Naive B cell (primary cell): ENCODE data around the gene ABHD4. TPM values are rescaled to one million over a fixed set of nuclear protein-coding genes. Genes with fewer than 3 reads are reported as not detected.
"Not testable (repeated sequence)": the region's sequence is repeated elsewhere in the genome, so short reads cannot be mapped to it uniquely, and the experiment has no call there.

Experiments used
- ATAC-seq, 2 donors: fragments of 150-1000 bp; cut with Tn5 transposase; 2 replicates each; pipeline ENCODE4 v1.10.0; 2021; ENCODE audit warnings: low read depth in 2 of 2, mild to moderate bottlenecking in 2 of 2, moderate library complexity in 2 of 2
- DNase-seq: peaks from one replicate; pipeline ENCODE4 v3.0.0; 2022
- H3K27ac Mint-ChIP-seq, 6 donors: one replicate each; pipeline ENCODE4 v1.8.0; 2020 to 2022; ENCODE audit warnings: mild to moderate bottlenecking in 6 of 6, mixed read lengths in 6 of 6, moderate library complexity in 5 of 6, inconsistent platforms in 2 of 6
- H3K27me3 Mint-ChIP-seq, 3 donors: one replicate each; pipeline ENCODE4 v1.8.0; 2021 to 2022; ENCODE audit warnings: mixed read lengths in 3 of 3, mild to moderate bottlenecking in 1 of 3
- H3K36me3 Mint-ChIP-seq, 2 donors: one replicate each; pipeline ENCODE4 v1.8.0; 2020 to 2022; ENCODE audit warnings: mixed read lengths in 2 of 2, inconsistent platforms in 1 of 2, mild to moderate bottlenecking in 1 of 2
- H3K4me1 Mint-ChIP-seq, 3 donors: one replicate each; pipeline ENCODE4 v1.8.0; 2020 to 2022; ENCODE audit warnings: mixed read lengths in 3 of 3, inconsistent platforms in 1 of 3, mild to moderate bottlenecking in 1 of 3, moderate library complexity in 1 of 3
- H3K4me3 Mint-ChIP-seq, 8 donors: one replicate each; pipeline ENCODE4 v1.8.0; 2020 to 2022; ENCODE audit warnings: mild to moderate bottlenecking in 8 of 8, mixed read lengths in 8 of 8, moderate library complexity in 8 of 8, inconsistent platforms in 2 of 8
- H3K9me3 Mint-ChIP-seq, 7 donors: one replicate each; pipeline ENCODE4 v1.8.0; 2020 to 2022; ENCODE audit warnings: mixed read lengths in 7 of 7, mild to moderate bottlenecking in 5 of 7, inconsistent platforms in 2 of 7, moderate library complexity in 1 of 7
- polyA plus RNA-seq, 6 donors: library from polyadenylated mRNA; unstranded; fragments of 300-500 nt; fragmentation: Illumina TruSeq; gene quantifications; one replicate each; pipeline ENCODE4 v1.2.3, GENCODE V29; 2021; ENCODE audit warnings: low read depth in 6 of 6

Gene ABHD4
- polyA plus RNA-seq, 6 donors from 2014 or later = 4.8 to 14.1 (median 9.2) TPM

- H3K36me3 Mint-ChIP-seq = peaks cover 15 to 28% of the 10 kb centered on the region in 2 donors
- DNase-seq (no peak), ATAC-seq (no peak)
- peak overlapping the region in 5 of 8 donors; percentile 21 to 96 (median 63) for H3K4me3 Mint-ChIP-seq
- peaks cover 0 to 5% (median 0%) of the 10 kb centered on the region in 3 donors for H3K27me3 Mint-ChIP-seq
- H3K27ac Mint-ChIP-seq = peak overlapping the region in 1 of 6 donors; percentile 2
- H3K9me3 Mint-ChIP-seq = no peaks in the 10 kb centered on the region
- peaks cover 16 to 30% (median 27%) of the 10 kb centered on the region in 3 donors for H3K4me1 Mint-ChIP-seq
Observed at GRCh38 chr14:22600027-22600426, 1.9 kb downstream of the ABHD4 start.

DNA sequence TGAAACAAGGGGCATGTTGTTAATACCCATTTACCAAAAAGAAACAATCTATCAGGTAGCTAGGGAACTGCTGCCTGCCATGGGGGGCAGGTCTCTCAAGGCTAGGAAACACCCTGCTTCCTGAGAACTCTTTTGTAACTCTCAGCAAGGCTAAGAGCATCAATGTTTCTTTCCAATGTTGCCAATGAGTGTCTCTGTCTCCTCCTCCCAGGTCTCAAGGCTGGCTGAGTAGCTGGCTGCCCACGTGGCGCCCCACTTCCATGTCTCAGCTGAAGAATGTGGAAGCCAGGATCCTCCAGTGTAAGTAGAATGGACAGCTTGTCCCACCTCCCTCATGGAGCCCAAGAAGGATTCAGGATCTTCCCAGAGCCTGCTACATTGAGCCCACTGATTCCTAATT is 3.4 kb downstream of the ABHD4 start:
- Mint-ChIP-seq H3K27me3 (peaks cover 0 to 5% (median 0%) of the 10 kb centered on the region in 3 donors), H3K27ac (peak overlapping the region in 1 of 6 donors; percentile 65)

GRCh38 chr14:22601996-22602395 is 3.9 kb downstream of the ABHD4 start:
- no peak for ATAC-seq
- H3K27ac Mint-ChIP-seq = peak overlapping the region in 1 of 6 donors; percentile 65
- H3K9me3 Mint-ChIP-seq = no peaks in the 10 kb centered on the region
- H3K27me3 Mint-ChIP-seq = peaks cover 0 to 5% (median 0%) of the 10 kb centered on the region in 3 donors
- DNase-seq = no peak
- no peak overlapping the region for H3K4me3 Mint-ChIP-seq
- H3K4me1 Mint-ChIP-seq = peaks cover 16 to 30% (median 27%) of the 10 kb centered on the region in 3 donors
- H3K36me3 Mint-ChIP-seq = peaks cover 29 to 34% of the 10 kb centered on the region in 2 donors

More for the DNA sequence above, 3.4 kb downstream of the ABHD4 start:
- Mint-ChIP-seq H3K36me3 (peaks cover 26 to 34% of the 10 kb centered on the region in 2 donors), H3K4me3 (peak overlapping the region in 1 of 8 donors; percentile 35), H3K4me1 (peaks cover 16 to 30% (median 27%) of the 10 kb centered on the region in 3 donors), H3K9me3 (no peaks in the 10 kb centered on the region)
- ATAC-seq (no peak), DNase-seq (no peak)

DNA sequence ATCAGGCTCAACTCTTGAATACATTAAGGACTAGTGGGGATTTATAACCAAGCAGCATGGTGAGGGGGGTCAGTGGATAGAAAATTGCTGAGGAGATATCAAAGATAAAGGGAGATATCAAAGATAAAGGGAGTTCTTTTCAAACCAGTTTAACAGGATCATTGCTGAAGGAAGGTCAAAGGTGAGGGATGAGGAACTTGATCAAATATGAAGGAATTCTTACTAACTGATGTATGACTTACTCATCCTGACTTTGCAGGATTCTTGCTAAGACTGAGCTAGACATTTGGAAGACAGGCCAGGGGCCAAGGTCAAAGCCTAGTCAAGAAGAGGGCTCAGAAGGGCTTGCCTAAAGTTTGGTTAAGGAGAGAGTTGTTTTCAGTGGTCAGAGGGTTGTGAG is 4.8 kb downstream of the ABHD4 start:
- H3K27me3 Mint-ChIP-seq = peaks cover 0 to 5% (median 0%) of the 10 kb centered on the region in 3 donors
- H3K27ac Mint-ChIP-seq = peak overlapping the region in 1 of 6 donors; percentile 80
- no peaks in the 10 kb centered on the region for H3K9me3 Mint-ChIP-seq
- peaks cover 16 to 25% (median 21%) of the 10 kb centered on the region in 3 donors for H3K4me1 Mint-ChIP-seq
- H3K36me3 Mint-ChIP-seq = peaks cover 32 to 34% of the 10 kb centered on the region in 2 donors
- no peak for DNase-seq
- no peak overlapping the region for H3K4me3 Mint-ChIP-seq
- ATAC-seq = no peak

DNA sequence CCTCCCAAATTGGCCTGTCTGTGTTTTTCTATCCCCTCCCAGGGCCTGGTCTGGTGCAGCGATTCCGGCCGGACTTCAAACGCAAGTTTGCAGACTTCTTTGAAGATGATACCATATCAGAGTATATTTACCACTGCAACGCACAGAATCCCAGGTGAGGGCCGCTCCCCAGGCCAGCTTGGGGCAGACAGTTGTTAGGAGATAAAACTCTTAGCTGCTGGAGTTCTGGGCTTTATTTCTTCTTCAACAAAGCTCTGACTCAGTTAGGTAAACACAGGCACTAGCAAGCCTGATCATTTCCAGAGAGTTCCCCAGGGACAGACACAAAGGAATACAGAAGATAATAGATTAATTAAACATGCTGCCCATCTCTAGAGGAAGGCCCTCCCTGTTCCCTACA is 8.3 kb downstream of the ABHD4 start:
- Mint-ChIP-seq H3K9me3 (no peaks in the 10 kb centered on the region), H3K36me3 (peaks cover 48 to 55% of the 10 kb centered on the region in 2 donors), H3K27me3 (no peaks in the 10 kb centered on the region), H3K27ac (no peak overlapping the region), H3K4me1 (peaks cover 0 to 6% (median 0%) of the 10 kb centered on the region in 3 donors), H3K4me3 (no peak overlapping the region)
- DNase-seq = no peak
- no peak for ATAC-seq

- Mint-ChIP-seq H3K4me3 (no peak overlapping the region), H3K36me3 (peaks cover 49 to 56% of the 10 kb centered on the region in 2 donors), H3K4me1 (no peaks in the 10 kb centered on the region), H3K9me3 (no peaks in the 10 kb centered on the region), H3K27ac (no peak overlapping the region), H3K27me3 (no peaks in the 10 kb centered on the region)
- DNase-seq (no peak), ATAC-seq (no peak)
Observed at GRCh38 chr14:22607291-22607690, 9.2 kb downstream of the ABHD4 start.

- Mint-ChIP-seq H3K9me3 (no peaks in the 10 kb centered on the region), H3K36me3 (peaks cover 29 to 37% of the 10 kb centered on the region in 2 donors), H3K27me3 (no peaks in the 10 kb centered on the region), H3K4me3 (no peak overlapping the region), H3K4me1 (peaks cover 0 to 4% (median 0%) of the 10 kb centered on the region in 3 donors), H3K27ac (no peak overlapping the region)
- ATAC-seq = no peak
- DNase-seq = no peak
Observed at GRCh38 chr14:22610931-22611330, 12.8 kb downstream of the ABHD4 start.

DNA sequence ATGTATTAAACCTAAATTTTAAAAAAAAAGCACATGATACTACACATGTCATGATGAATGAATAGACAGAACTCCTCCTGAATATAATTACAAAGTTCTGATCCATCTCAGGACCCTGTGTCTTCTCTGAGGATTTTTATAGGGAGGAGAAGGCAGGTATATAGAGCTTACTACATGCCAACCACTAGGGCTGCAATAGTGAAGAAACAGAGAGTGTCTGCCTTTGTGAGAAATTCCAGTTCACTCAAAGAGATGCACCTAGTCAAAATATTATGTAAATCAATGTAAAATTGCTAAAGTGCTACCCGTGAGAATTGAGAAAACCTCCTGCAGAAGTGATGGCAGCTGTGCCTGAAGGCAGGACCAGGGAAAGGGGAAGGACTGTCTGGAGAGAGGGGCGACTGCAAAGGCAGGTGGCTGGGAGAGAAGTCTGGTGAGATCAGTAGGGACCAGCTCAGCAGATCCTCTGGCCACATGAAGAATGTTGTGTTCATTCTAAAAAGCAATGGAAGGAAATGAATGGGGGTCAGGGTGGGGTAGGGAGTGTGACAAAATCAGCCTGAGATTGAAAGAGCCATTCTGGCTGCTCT is 15.1 kb downstream of the ABHD4 start:
- H3K4me3 Mint-ChIP-seq = no peak overlapping the region
- H3K27me3 Mint-ChIP-seq = no peaks in the 10 kb centered on the region
- DNase-seq (no peak), ATAC-seq (no peak)
- peak overlapping the region in 3 of 6 donors; percentile 15 to 62 (median 51) for H3K27ac Mint-ChIP-seq
- H3K4me1 Mint-ChIP-seq = peaks cover 0 to 4% (median 0%) of the 10 kb centered on the region in 3 donors
- H3K36me3 Mint-ChIP-seq = peaks cover 22 to 37% of the 10 kb centered on the region in 2 donors
- no peaks in the 10 kb centered on the region for H3K9me3 Mint-ChIP-seq

DNA sequence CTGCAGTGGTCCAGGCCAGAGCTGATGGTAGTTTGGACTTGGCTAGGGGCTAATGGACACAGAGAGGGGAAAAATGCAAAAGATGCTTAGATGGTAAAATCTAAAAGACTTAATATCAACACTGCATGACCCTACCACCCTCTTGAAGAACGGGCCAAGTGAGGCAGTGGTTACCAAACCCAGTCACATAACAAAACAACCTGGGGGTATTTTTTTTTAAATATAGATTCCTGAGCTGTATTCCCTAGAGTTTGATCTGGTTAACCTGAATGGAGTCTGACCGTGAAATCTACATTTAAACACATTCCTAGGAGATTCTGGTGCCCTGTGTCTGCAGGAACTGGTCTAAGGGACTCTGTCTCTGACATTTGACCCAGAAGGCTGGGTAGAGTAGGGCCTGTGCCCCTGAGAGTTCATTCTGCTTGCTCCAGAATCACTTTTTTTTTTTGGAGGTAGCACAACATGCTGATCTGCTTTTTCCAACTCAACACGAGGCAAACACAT is 15.7 kb downstream of the ABHD4 start:
- no peak for DNase-seq
- Mint-ChIP-seq H3K27me3 (no peaks in the 10 kb centered on the region), H3K4me3 (no peak overlapping the region), H3K9me3 (no peaks in the 10 kb centered on the region), H3K36me3 (peaks cover 22 to 37% of the 10 kb centered on the region in 2 donors), H3K27ac (peak overlapping the region in 1 of 6 donors; percentile 62), H3K4me1 (peaks cover 0 to 4% (median 0%) of the 10 kb centered on the region in 3 donors)
- ATAC-seq = no peak

GRCh38 chr14:22614240-22614799 is 16.2 kb downstream of the ABHD4 start:
- H3K36me3 Mint-ChIP-seq = peaks cover 22 to 37% of the 10 kb centered on the region in 2 donors
- ATAC-seq (no peak), DNase-seq (no peak)
- H3K4me1 Mint-ChIP-seq = peaks cover 0 to 4% (median 0%) of the 10 kb centered on the region in 3 donors
- no peak overlapping the region for H3K4me3 Mint-ChIP-seq
- H3K27ac Mint-ChIP-seq = no peak overlapping the region
- no peaks in the 10 kb centered on the region for H3K27me3 Mint-ChIP-seq
- no peaks in the 10 kb centered on the region for H3K9me3 Mint-ChIP-seq

GRCh38 chr14:22615765-22616164 is 17.7 kb downstream of the ABHD4 start:
- not testable (repeated sequence) for H3K4me3 Mint-ChIP-seq, H3K27me3 Mint-ChIP-seq, DNase-seq, H3K4me1 Mint-ChIP-seq, H3K9me3 Mint-ChIP-seq, H3K27ac Mint-ChIP-seq, ATAC-seq
- peaks cover 11 to 22% of the 10 kb centered on the region in 2 donors for H3K36me3 Mint-ChIP-seq

DNA sequence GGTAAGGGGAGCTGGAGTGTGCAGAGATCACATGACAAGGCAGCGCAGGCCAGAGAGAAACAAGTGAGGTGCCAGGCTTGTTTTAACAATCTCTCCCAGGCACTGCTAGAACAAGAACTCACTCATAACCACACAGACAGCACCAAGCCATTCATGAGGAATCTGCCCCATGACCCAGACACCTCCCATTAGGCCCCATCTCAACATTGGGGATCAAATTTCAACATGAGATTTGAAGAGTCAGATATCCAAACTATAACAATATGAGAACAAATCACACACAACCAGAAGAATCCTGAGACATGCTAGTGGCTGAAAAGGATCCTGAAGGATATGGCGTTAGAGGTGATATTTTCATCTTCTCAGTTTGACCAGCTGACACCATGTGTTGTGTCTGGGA is 24.2 kb downstream of the ABHD4 start:
- no peak overlapping the region for H3K27ac Mint-ChIP-seq
- DNase-seq (no peak), ATAC-seq (no peak)
- no peak overlapping the region for H3K4me3 Mint-ChIP-seq
- peaks cover 0 to 4% (median 0%) of the 10 kb centered on the region in 7 donors for H3K9me3 Mint-ChIP-seq
- H3K4me1 Mint-ChIP-seq = no peaks in the 10 kb centered on the region
- no peaks in the 10 kb centered on the region for H3K27me3 Mint-ChIP-seq
- H3K36me3 Mint-ChIP-seq = peaks cover 0 to 4% of the 10 kb centered on the region in 2 donors

DNA sequence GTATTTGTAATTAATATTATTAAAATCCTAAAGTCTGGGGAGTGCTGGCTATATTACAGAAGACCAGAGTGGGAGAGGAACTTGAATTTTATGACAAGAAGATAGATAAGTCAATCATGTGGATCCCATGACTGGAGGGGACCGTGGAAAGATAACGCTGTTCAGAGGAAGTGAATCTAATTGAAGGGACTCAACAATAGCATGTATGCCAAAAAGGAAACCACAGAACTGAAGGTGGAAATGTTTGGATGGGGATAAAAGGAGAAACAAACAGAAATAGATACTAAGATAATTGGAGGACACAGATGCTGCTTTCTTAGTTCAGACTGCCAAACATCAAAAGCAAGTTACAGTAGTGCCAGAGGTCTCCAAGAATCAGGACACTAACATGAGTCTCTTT is 24.9 kb downstream of the ABHD4 start:
- peaks cover 0 to 4% (median 0%) of the 10 kb centered on the region in 7 donors for H3K9me3 Mint-ChIP-seq
- no peak overlapping the region for H3K27ac Mint-ChIP-seq
- H3K4me3 Mint-ChIP-seq = no peak overlapping the region
- H3K27me3 Mint-ChIP-seq = no peaks in the 10 kb centered on the region
- DNase-seq = no peak
- peaks cover 0 to 4% of the 10 kb centered on the region in 2 donors for H3K36me3 Mint-ChIP-seq
- no peak for ATAC-seq
- H3K4me1 Mint-ChIP-seq = no peaks in the 10 kb centered on the region

DNA sequence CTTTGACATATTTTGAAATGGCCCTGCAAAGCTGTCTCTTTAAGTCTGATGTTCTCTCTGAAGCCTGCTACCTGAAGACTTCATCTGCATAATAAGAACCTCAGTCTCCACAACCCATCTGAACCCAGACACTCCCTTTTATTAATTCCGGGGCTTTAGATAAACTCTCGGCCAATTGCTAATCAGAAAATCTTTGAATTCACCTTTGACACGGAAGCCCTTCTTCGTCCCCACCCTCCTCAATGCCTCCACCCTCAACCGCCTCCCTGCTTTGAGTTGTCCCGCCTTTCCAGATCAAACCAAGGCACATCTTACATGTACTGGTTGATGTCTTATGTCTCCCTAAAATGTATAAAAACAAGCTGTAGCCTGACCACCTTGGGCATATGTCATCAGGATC is 28.5 kb downstream of the ABHD4 start:
- Mint-ChIP-seq H3K4me3 (no peak overlapping the region), H3K36me3 (peaks cover 4 to 17% of the 10 kb centered on the region in 2 donors), H3K27me3 (peaks cover 7 to 24% (median 19%) of the 10 kb centered on the region in 3 donors), H3K9me3 (peaks cover 7 to 14% (median 11%) of the 10 kb centered on the region in 7 donors), H3K4me1 (no peaks in the 10 kb centered on the region), H3K27ac (peak overlapping the region in 2 of 6 donors; percentile 5 to 78)
- no peak for DNase-seq
- no peak for ATAC-seq
